K562 (cell line): ENCODE results near the gene RNH1. TPM values are rescaled to one million over a fixed set of nuclear protein-coding genes. Genes with fewer than 3 reads are reported as not detected.
A peak's percentile ranks its signal among the peaks of the same experiment; 100 is the strongest.

Experiments used
- DMBX1 ChIP-seq: fragments of 250-450 bp; sonication (Bioruptor Pico); IDR thresholded peaks from 2 replicates; pipeline ENCODE4 v1.8.0; 2022; ENCODE audit warnings: inconsistent platforms, mild to moderate bottlenecking, moderate library complexity, borderline replicate concordance
- E2F1 ChIP-seq: sonication (generic); formaldehyde crosslinking; IDR thresholded peaks from 2 replicates; pipeline ENCODE4 v1.8.1; 2023; ENCODE audit warnings: mild to moderate bottlenecking, missing genetic modification reagents, moderate library complexity
- EZH2 ChIP-seq: IDR thresholded peaks from 2 replicates; pipeline ENCODE4 v1.6.1; 2012; ENCODE audit warnings: low read depth, mild to moderate bottlenecking, inconsistent platforms, low read length, borderline replicate concordance
- HOXB6 ChIP-seq: fragments of 250-450 bp; sonication (Bioruptor Pico); IDR thresholded peaks from 2 replicates; pipeline ENCODE4 v1.5.1; 2022; ENCODE audit warnings: mild to moderate bottlenecking, borderline replicate concordance
- ID3 ChIP-seq, 2 experiments: fragments of 250-450 bp in 1 of 2; fragments of 450-650 bp in 1 of 2; sonication (Bioruptor Pico) in 1 of 2; IDR thresholded peaks; 2 replicates each; pipeline versions ENCODE4 v1.6.1 to v1.8.0; 2016 to 2021; ENCODE audit warnings: mild to moderate bottlenecking in 2 of 2, moderate library complexity in 2 of 2, missing compliant biosample characterization in 1 of 2, missing genetic modification characterization in 1 of 2
- ILK ChIP-seq: fragments of 450-650 bp; IDR thresholded peaks from 2 replicates; pipeline ENCODE4 v1.6.1; 2016; ENCODE audit warnings: missing genetic modification characterization, low read depth, mild to moderate bottlenecking, missing compliant biosample characterization, moderate library complexity, borderline replicate concordance
- KLF13 ChIP-seq: fragments of 450-650 bp; IDR thresholded peaks from 2 replicates; pipeline ENCODE4 v1.6.1; 2016; ENCODE audit warnings: missing genetic modification characterization, low read depth, mild to moderate bottlenecking, missing compliant biosample characterization, moderate library complexity, borderline replicate concordance
- POLR2B ChIP-seq: fragments of 450-650 bp; IDR thresholded peaks from 2 replicates; pipeline ENCODE4 v1.6.1; 2018; ENCODE audit warnings: low read depth; ENCODE audit not compliant: partially characterized antibody
- RAD21 ChIP-seq, 2 experiments: fragments of 250-450 bp in 1 of 2; fragments of 450-650 bp in 1 of 2; sonication (Bioruptor Pico) in 1 of 2; formaldehyde crosslinking in 1 of 2; IDR thresholded peaks in 1 of 2; conservative IDR thresholded peaks in 1 of 2; 2 replicates each; pipeline versions ENCODE4 v1.4.0 to v1.8.0; 2020 to 2022; ENCODE audit warnings: mild to moderate bottlenecking in 2 of 2, moderate library complexity in 1 of 2
- TAF15 ChIP-seq: fragments of 200-400 bp; formaldehyde crosslinking; IDR thresholded peaks from 2 replicates; pipeline ENCODE4 v1.6.1; 2017; ENCODE audit warnings: mild to moderate bottlenecking, low read depth, low read length, moderate library complexity
- ZNF212 ChIP-seq: fragments of 450-650 bp; formaldehyde crosslinking; IDR thresholded peaks from 2 replicates; pipeline ENCODE4 v1.4.0; 2020; ENCODE audit warnings: mild to moderate bottlenecking
- ZNF507 ChIP-seq: conservative IDR thresholded peaks from 2 replicates; pipeline ENCODE4 v1.6.1; 2017; ENCODE audit warnings: missing genetic modification characterization, missing compliant biosample characterization
- polyA plus RNA-seq, 8 experiments: library from polyadenylated mRNA; depleted of rRNA in 4 of 8; stranded (reverse) in 5 of 8; unstranded in 3 of 8; fragments of >200 nt; fragmentation: Nextera tagmentation in 2 of 8; fragmentation: Illumina TruSeq in 1 of 8; extraction: Ambion mirVana in 2 of 8; extraction: Trizol in 1 of 8; gene quantifications; 2 replicates each; pipeline versions ENCODE4 v1.2.1 to v1.2.3, GENCODE V29; 2011 to 2014; ENCODE audit warnings: inconsistent platforms in 1 of 8, missing spikeins in 1 of 8
- total RNA-seq, 7 experiments: library from RNA; depleted of rRNA in 6 of 7; stranded (reverse); fragments of >200 nt in 6 of 7; fragmentation: Illumina TruSeq in 2 of 7; extraction: Trizol in 2 of 7; gene quantifications; 2 replicates each; pipeline versions ENCODE4 v1.2.1 to v1.2.3, GENCODE V29; 2011 to 2021; ENCODE audit warnings: low replicate concordance in 1 of 7
- TF ChIP-seq, protein P1 (sequence below): sonication (generic); formaldehyde crosslinking; IDR thresholded peaks from 2 replicates; pipeline ENCODE4 v1.8.0; 2023; ENCODE audit warnings: mild to moderate bottlenecking, missing genetic modification reagents
- TF ChIP-seq, protein P2 (sequence below): fragments of 450-650 bp; IDR thresholded peaks from 2 replicates; pipeline ENCODE4 v1.6.1; 2014; ENCODE audit warnings: low read depth, mild to moderate bottlenecking, moderate library complexity, borderline replicate concordance
- TF ChIP-seq, protein P3 (sequence below): fragments of 450-650 bp; IDR thresholded peaks from 2 replicates; pipeline ENCODE4 v1.7.1; 2018; ENCODE audit warnings: mild to moderate bottlenecking, low read depth; ENCODE audit not compliant: partially characterized antibody
- TF ChIP-seq, protein P4 (sequence below): sonication (generic); formaldehyde crosslinking; IDR thresholded peaks from 2 replicates; pipeline ENCODE4 v1.8.0; 2022; ENCODE audit warnings: mild to moderate bottlenecking, missing genetic modification reagents

RNH1 gene
- total and polyA plus RNA-seq, 9 of the 15 experiments (the other 6 are each of a cell fraction or from before 2014, with no cell fraction given), result 2.5 to 160 (median 44.3) TPM

GRCh38 chr11:506238-506994, 626 bp downstream of the RNH1 start (continued):
- TF ChIP-seq E2F1 (CRISPR knock-in tag), result 0 out of 2 replicates have a peak, but pooled peaks have one; percentile 45
- TF ChIP-seq ID3 (CRISPR knock-in tag; IDR thresholded peaks at IDR 0.05), result no peak
- 0 out of 2 replicates have a peak, but pooled peaks have one; percentile 51 for TF ChIP-seq ID3 (tag; IDR thresholded peaks at IDR 0.05)
- no peak for TF ChIP-seq ILK
- 0 out of 2 replicates have a peak, but pooled peaks have one; percentile 50 for TF ChIP-seq TAF15
- TF ChIP-seq, protein P1, sequence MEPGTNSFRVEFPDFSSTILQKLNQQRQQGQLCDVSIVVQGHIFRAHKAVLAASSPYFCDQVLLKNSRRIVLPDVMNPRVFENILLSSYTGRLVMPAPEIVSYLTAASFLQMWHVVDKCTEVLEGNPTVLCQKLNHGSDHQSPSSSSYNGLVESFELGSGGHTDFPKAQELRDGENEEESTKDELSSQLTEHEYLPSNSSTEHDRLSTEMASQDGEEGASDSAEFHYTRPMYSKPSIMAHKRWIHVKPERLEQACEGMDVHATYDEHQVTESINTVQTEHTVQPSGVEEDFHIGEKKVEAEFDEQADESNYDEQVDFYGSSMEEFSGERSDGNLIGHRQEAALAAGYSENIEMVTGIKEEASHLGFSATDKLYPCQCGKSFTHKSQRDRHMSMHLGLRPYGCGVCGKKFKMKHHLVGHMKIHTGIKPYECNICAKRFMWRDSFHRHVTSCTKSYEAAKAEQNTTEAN (CRISPR knock-in tag), result no peak
- no peak for TF ChIP-seq HOXB6
- TF ChIP-seq ZNF507, result no peak
- TF ChIP-seq EZH2, result no peak
- TF ChIP-seq ZNF212 (CRISPR knock-in tag), result no peak
- TF ChIP-seq, protein P2, sequence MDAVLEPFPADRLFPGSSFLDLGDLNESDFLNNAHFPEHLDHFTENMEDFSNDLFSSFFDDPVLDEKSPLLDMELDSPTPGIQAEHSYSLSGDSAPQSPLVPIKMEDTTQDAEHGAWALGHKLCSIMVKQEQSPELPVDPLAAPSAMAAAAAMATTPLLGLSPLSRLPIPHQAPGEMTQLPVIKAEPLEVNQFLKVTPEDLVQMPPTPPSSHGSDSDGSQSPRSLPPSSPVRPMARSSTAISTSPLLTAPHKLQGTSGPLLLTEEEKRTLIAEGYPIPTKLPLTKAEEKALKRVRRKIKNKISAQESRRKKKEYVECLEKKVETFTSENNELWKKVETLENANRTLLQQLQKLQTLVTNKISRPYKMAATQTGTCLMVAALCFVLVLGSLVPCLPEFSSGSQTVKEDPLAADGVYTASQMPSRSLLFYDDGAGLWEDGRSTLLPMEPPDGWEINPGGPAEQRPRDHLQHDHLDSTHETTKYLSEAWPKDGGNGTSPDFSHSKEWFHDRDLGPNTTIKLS, result peak; percentile 74; the same call in 1 of the 2 replicates
- no peak; the same call in 1 of the 2 replicates for TF ChIP-seq KLF13 (tag)
- TF ChIP-seq DMBX1 (CRISPR knock-in tag), result no peak
- TF ChIP-seq, protein P3, sequence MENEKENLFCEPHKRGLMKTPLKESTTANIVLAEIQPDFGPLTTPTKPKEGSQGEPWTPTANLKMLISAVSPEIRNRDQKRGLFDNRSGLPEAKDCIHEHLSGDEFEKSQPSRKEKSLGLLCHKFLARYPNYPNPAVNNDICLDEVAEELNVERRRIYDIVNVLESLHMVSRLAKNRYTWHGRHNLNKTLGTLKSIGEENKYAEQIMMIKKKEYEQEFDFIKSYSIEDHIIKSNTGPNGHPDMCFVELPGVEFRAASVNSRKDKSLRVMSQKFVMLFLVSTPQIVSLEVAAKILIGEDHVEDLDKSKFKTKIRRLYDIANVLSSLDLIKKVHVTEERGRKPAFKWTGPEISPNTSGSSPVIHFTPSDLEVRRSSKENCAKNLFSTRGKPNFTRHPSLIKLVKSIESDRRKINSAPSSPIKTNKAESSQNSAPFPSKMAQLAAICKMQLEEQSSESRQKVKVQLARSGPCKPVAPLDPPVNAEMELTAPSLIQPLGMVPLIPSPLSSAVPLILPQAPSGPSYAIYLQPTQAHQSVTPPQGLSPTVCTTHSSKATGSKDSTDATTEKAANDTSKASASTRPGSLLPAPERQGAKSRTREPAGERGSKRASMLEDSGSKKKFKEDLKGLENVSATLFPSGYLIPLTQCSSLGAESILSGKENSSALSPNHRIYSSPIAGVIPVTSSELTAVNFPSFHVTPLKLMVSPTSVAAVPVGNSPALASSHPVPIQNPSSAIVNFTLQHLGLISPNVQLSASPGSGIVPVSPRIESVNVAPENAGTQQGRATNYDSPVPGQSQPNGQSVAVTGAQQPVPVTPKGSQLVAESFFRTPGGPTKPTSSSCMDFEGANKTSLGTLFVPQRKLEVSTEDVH, result no peak
- peak; percentile 79 for TF ChIP-seq POLR2B
- TF ChIP-seq RAD21 (CRISPR knock-in tag; conservative IDR thresholded peaks at IDR 0.05 in 1 of 2, IDR thresholded peaks at IDR 0.05 in 1 of 2), result peak in 1 of 2 experiments; percentile 9; a peak in 1 of 4 replicates
- TF ChIP-seq, protein P4, sequence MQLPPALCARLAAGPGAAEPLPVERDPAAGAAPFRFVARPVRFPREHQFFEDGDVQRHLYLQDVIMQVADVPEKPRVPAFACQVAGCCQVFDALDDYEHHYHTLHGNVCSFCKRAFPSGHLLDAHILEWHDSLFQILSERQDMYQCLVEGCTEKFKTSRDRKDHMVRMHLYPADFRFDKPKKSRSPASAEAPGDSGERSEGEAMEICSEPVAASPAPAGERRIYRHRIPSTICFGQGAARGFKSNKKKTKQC (CRISPR knock-in tag), result no peak
